Measurements from ENCODE around the gene EML5. TPM values are rescaled to one million over a fixed set of nuclear protein-coding genes. Genes with fewer than 3 reads are reported as not detected.

The EML5 gene
- total and polyA plus RNA-seq, 2 donors (not counting 3 experiments of a cell fraction or from before 2014, with no cell fraction given) = not detected

- Histone ChIP-seq H4K20me1 (replicated peaks; ENCODE audit: control insufficient read depth, extremely low read depth, insufficient read depth, low read length) (no peaks in the 10 kb centered on the region), H3K4me3 (replicated peaks in 1 of 3; ENCODE audit: insufficient read depth in 1 of 3, low read depth in 1 of 3, low read length in 3 of 3) (peak overlapping the region in 1 of 3 experiments; percentile 70), H3K9ac (replicated peaks; ENCODE audit: extremely low read depth, insufficient read depth, low read length) (no peak overlapping the region), H3K4me1 (ENCODE audit: control insufficient read depth, extremely low read depth, insufficient read depth, low read length) (peaks cover 6% of the 10 kb centered on the region), H3K79me2 (ENCODE audit: control insufficient read depth, insufficient read depth, low read length) (no peaks in the 10 kb centered on the region), H2AFZ (ENCODE audit: low read depth, low read length) (peak overlapping the region; percentile 96), H3K36me3 (ENCODE audit: control insufficient read depth in 2 of 2, extremely low read depth in 1 of 2, insufficient read depth in 2 of 2, low read length in 2 of 2) (no peaks in the 10 kb centered on the region), H3K27me3 (ENCODE audit: control insufficient read depth in 2 of 2, insufficient read depth in 2 of 2, low read length in 2 of 2) (peaks cover 3 to 5% of the 10 kb centered on the region in 2 experiments), H3K9me3 (replicated peaks; ENCODE audit: control insufficient read depth, insufficient read depth, low read length) (no peaks in the 10 kb centered on the region), H3K9me1 (replicated peaks; ENCODE audit: control insufficient read depth, extremely low read depth, insufficient read depth, low read length) (no peaks in the 10 kb centered on the region), H3K27ac (ENCODE audit: insufficient read depth, low read depth, low read length) (no peak overlapping the region), H3K4me2 (ENCODE audit: insufficient read depth, low read length) (peak overlapping the region; percentile 88)
- POLR2A ChIA-PET = interaction anchor here (1.4 kb wide), 1 partner anchor 53 kb away, joined by 3 read pairs; no protein-coding TSS in a partner anchor
- DNase-seq (ENCODE audit: low read depth, low spot score) (no peak), FAIRE-seq (no peak)
- CTCF ChIA-PET = interaction anchor here (1.3 to 6.0 kb wide), 6 partner anchors 13 to 201 kb away, joined by 3 to 27 read pairs (median 4); no protein-coding TSS in a partner anchor
- no TSS peak for BruUV-seq (replicated peaks)
- intact Hi-C loops (cut with micrococcal nuclease) = no loop called here
- no peak for TF ChIP-seq FOS (IDR thresholded peaks at IDR 0.05; ENCODE audit: borderline replicate concordance, insufficient read depth, low read length)
- no peak for TF ChIP-seq EZH2 (IDR thresholded peaks at IDR 0.05; ENCODE audit: borderline replicate concordance, low read depth, low read length, severe bottlenecking)
- TF ChIP-seq JUN (IDR thresholded peaks at IDR 0.05; ENCODE audit: borderline replicate concordance, insufficient read depth, insufficient read length, low read depth) = no peak
- TF ChIP-seq, protein P1, sequence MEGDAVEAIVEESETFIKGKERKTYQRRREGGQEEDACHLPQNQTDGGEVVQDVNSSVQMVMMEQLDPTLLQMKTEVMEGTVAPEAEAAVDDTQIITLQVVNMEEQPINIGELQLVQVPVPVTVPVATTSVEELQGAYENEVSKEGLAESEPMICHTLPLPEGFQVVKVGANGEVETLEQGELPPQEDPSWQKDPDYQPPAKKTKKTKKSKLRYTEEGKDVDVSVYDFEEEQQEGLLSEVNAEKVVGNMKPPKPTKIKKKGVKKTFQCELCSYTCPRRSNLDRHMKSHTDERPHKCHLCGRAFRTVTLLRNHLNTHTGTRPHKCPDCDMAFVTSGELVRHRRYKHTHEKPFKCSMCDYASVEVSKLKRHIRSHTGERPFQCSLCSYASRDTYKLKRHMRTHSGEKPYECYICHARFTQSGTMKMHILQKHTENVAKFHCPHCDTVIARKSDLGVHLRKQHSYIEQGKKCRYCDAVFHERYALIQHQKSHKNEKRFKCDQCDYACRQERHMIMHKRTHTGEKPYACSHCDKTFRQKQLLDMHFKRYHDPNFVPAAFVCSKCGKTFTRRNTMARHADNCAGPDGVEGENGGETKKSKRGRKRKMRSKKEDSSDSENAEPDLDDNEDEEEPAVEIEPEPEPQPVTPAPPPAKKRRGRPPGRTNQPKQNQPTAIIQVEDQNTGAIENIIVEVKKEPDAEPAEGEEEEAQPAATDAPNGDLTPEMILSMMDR (IDR thresholded peaks at IDR 0.05; ENCODE audit: extremely low read depth in 1 of 2, insufficient read depth in 1 of 2, low read depth in 1 of 2, low read length in 2 of 2) = no peak
- no peak for TF ChIP-seq POLR2A (IDR thresholded peaks at IDR 0.05; ENCODE audit: low read depth, low read length)
- no peak for TF ChIP-seq MYC (IDR thresholded peaks at IDR 0.05; ENCODE audit: low read depth, low read length)
- TF ChIP-seq GATA2 (IDR thresholded peaks at IDR 0.05; ENCODE audit: insufficient read depth, insufficient read length, low read depth, low read length) = no peak
- TF ChIP-seq POLR2AphosphoS5 (IDR thresholded peaks at IDR 0.05; ENCODE audit: insufficient read depth, low read depth, low read length) = no peak
- TF ChIP-seq MAX (IDR thresholded peaks at IDR 0.05; ENCODE audit: insufficient read depth, insufficient read length) = no peak
- dilution Hi-C loops (cut with MboI; ENCODE audit: extremely low pct_ligation_motif_present, low sequenced_read_pairs) = no loop called here
Measured at GRCh38 chr14:88825503-88825902, 32.8 kb upstream of the EML5 start.

Data from endothelial cell of umbilical vein (primary cell).